ENCODE results near the gene ZNF226. TPM values are rescaled to one million over a fixed set of nuclear protein-coding genes. Genes with fewer than 3 reads are reported as not detected.
"Not testable (repeated sequence)": the region's sequence is repeated elsewhere in the genome, so short reads cannot be mapped to it uniquely, and the experiment has no call there.

Gene ZNF226
- 29.8 TPM for total RNA-seq

DNA sequence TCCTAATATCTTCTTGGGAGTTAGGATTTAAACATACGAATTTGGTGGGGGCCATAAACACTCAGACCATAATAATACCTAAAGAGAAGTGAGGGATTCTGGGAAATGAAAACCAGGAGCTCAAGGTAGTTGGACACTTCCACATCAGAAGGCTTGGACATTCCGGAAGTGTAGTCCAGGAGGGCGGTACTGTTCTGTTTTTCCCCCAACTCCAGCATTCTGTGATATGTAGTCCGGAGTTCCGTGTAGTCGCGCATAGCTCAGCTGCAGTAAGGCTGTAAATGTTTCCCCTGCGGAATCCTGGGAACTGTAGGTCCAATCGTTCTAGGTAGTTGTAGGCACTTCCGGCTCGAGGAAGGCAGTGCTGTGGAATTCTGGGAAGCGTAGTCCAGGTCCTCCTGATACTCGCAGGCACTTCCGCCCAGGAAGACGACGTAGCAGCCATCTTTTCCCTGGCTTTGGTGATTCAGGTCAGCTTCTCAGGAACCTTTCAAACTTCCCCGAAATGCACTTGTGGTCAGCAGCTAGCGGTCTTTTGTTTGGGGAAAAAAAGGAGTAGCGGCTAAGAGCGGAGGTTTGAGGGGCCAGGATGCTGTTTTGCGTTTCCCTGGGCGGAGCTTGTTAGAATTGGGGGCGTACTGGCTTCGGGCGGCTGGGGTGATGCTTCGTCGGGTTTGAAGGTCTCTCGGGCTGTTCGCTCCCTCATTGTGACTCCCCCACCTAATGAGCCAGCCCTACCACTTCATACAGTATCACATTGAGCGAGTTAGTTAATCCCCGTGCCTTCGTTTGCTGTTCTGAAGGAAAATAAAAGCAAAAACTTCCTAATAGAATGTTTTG is at the start of gene ZNF226:
Gene ZNF226 (plus strand): TSS at position 428 of the 840 bp plus-strand sequence. CDS start 4,981 bp downstream, outside the sequence.
- ATAC-seq (peak; percentile 100), DNase-seq (ENCODE audit: low spot score) (peak; percentile 88)
- intact Hi-C loops (cut with DNase I) = no loop called here

DNA sequence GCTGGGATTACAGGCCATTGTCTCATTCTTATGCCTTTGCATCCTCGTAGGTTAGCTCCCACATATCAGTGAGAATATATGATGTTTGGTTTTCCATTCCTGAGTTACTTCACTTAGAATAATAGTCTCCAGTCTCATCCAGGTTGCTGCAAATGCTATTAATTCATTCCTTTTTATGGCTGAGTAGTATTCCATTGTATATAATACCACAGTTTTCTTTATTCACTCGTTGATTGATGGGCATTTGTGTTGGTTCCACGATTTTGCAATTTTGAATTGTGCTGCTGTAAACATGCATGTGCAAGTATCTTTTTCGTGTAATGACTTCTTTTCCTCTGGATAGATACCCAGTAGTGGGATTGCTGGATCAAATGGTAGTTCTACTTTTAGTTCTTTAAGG is 43.7 kb upstream of the ZNF226 start:
- intact Hi-C loops (cut with DNase I); DNase-seq (ENCODE audit: low spot score); ATAC-seq: not testable (repeated sequence)

DNA sequence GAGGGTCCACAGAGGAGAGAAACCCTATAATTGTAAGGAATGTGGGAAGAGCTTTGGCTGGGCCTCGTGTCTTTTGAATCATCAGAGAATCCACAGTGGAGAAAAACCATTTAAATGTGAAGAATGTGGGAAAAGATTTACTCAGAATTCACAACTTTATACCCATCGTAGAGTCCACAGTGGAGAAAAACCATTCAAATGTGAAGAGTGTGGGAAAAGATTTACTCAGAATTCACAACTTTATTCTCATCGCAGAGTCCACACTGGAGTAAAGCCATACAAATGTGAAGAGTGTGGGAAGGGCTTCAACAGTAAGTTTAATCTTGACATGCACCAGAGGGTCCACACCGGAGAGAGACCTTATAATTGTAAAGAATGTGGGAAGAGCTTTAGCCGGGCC is 32.9 kb upstream of the ZNF226 start:
- intact Hi-C loops (cut with DNase I) = no loop called here
- no peak for DNase-seq (ENCODE audit: low spot score)

DNA sequence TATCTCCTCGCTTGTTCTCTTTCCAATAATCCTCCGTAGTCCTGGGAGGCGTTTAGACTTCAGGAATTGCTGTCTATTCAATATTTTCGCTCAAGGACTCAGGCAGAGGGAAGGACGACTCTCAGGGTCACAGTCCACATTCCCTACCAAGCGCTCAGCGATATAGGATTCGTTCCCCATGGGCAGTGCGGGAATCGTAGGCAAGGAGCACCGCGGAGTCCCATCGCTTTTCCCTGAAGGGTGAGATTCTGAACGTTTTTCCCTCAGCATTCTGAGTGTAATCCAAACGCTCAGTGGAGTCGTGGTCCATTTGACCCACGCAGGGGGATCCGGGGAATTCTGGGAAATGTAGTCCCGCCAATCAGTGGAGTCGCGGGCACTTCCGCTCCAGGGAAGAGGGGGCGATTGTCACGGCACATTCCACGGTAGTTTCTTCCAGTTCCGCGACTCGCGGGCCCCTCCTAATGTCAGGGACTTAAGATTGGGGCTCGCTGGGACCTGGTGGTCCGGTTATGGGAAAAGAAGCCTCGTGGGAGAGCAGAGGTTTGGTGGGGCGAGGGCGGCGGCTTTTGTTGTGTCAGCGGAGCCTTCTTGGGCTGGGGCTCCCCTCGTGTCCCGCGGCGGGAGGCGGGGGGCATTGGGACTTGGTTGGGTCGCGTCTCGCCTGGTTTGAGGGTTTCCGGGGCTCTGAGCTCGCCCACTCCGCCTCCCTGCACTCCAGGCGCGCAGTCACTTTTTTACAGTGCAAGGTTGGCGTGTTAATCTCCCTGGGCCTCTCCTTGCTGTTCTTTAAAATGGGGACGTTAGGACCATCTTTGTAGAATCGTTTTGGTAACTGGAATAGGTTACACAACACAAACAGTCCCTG is 23.5 kb upstream of the ZNF226 start, which contains the start of gene ZNF234:
Gene ZNF234 (plus strand): TSS at position 364 of the 868 bp plus-strand sequence. CDS start 3,079 bp downstream, outside the sequence.
- intact Hi-C loops (cut with DNase I) = no loop called here

More for the DNA sequence above, 32.9 kb upstream of the ZNF226 start:
- no peak for ATAC-seq

DNA sequence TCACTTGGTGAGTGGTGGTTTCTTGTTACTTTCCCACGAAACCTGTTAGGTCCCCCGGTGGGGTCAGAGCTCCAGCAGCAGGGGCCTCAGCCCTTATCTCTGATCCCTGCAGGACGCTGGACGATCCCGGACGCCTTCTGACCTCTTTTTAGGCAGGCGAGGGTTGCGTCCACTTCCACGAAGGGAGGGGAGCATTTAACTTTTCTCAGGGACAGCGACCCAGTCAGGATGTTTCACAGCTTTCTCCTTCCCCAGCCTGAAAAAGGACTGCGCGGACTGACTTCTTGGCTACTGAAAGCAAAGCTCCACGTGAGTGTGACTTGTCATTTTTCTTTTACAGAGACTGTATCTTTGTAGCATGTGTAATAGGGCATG is 22.9 kb upstream of the ZNF226 start:
- intact Hi-C loops (cut with DNase I) = no loop called here
- DNase-seq (ENCODE audit: low spot score) (no peak), ATAC-seq (peak; percentile 44)

More for the DNA sequence above, 23.5 kb upstream of the ZNF226 start, which contains the start of gene ZNF234:
- DNase-seq (ENCODE audit: low spot score) (peak; percentile 91), ATAC-seq (peak; percentile 99)

DNA sequence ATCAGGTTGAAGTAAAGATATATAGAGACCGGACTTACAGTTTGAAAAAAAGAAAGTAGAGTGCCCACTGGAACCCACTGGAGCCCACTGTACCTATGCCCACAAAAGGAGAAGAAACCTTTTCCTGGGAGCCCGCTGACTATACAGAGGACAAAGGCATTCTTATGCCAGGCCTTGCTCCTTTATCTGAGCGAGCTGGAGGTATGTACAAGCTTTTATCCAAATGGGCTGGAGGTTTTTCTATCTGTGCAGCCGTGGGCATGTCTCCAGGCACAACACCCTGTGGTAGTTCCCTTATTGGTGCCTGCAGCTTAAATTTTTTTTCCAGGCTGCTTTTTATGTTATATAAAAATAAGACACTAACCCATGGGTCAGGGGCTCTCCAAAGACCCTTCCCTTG is 15.1 kb upstream of the ZNF226 start:
- no peak for ATAC-seq
- intact Hi-C loops (cut with DNase I) = no loop called here
- no peak for DNase-seq (ENCODE audit: low spot score)

DNA sequence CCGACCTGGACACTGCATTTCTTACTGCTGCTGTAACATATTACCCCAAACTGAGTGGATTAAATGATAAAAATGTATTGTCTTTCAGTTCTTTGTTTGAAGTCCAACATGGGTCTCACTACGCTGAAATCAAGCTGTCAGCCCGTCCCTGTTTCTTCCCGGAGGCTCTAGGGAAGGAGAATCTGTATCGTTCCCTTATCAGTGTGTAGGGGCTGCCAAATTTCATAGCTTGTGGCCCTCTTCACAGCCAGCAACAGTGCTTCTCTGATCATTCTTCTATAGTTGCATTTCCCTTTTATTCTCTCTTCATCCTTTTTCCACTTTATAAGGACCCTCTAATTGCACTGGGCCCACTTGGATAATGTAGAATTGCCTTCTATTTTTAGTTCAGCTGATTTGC is 13.4 kb upstream of the ZNF226 start:
- no peak for DNase-seq (ENCODE audit: low spot score)
- no peak for ATAC-seq
- intact Hi-C loops (cut with DNase I) = no loop called here

DNA sequence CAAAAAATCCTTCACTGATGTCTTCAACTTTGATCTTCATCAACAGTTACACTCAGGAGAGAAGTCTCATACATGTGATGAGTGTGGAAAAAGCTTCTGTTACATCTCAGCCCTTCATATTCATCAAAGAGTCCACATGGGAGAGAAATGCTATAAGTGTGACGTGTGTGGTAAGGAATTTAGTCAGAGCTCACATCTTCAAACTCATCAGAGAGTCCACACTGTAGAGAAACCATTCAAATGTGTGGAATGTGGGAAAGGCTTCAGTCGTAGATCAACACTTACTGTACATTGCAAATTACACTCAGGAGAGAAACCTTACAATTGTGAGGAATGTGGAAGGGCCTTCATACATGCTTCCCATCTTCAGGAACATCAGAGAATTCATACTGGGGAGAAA is 8.4 kb upstream of the ZNF226 start:
- ATAC-seq (no peak), DNase-seq (ENCODE audit: low spot score) (no peak)
- intact Hi-C loops (cut with DNase I) = no loop called here

DNA sequence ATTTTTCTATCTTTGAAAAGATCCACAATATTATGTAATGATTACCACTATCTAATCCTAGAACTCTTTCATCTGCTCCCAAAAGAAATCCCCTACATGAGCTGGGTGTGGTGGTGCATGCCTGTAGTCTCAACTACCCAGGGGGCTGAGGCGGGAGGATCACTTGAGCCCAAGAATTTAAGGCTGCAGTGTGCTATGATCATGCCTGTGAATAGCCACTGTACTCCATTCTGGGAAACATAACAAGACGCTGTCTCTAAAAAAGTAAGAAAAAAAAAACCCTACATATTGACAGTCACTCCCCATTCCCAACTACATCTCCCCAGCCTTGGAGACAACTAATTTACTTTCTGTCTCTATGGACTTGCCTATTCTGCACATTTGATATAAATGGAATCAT is 1.1 kb upstream of the ZNF226 start:
- intact Hi-C loops (cut with DNase I) = no loop called here
- ATAC-seq = no peak
- no peak for DNase-seq (ENCODE audit: low spot score)

DNA sequence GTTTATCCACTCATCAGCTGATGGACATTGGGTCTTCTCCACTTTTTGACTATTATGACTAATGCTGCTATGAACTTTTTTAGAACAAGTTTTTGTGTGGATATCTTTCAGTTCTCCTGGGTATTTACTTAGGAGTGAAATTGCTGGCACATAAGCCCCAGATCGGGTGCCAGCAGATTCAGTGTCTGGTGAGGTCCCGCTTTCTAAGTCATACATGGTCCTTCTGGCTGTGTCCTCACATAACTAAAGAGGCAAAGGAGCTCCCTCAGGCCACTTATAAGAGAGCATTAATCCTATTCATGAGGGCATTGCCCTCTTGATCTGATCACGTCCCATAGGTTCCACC is 600 bp upstream of the ZNF226 start:
- no peak for DNase-seq (ENCODE audit: low spot score)
- no peak for ATAC-seq
- intact Hi-C loops (cut with DNase I) = no loop called here

DNA sequence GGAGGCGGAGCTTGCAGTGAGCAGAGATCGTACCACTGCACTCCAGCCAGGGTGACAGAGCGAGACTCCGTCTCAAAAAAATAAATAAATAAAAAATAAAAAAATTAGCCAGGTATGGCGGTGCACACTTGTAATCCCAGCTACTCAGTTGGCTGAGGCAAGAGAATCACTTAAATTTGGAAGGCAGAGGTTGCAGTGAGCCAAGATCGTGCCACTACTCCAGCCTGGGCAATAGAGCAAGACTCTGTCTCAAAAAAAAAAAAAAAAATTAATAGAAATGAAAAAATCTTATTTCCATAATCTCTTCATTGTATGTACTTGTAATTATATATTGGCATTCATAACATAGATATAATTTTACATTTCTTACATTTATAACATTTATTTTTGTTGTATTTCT is 5.8 kb downstream of the ZNF226 start:
- DNase-seq (ENCODE audit: low spot score); ATAC-seq; intact Hi-C loops (cut with DNase I): not testable (repeated sequence)

DNA sequence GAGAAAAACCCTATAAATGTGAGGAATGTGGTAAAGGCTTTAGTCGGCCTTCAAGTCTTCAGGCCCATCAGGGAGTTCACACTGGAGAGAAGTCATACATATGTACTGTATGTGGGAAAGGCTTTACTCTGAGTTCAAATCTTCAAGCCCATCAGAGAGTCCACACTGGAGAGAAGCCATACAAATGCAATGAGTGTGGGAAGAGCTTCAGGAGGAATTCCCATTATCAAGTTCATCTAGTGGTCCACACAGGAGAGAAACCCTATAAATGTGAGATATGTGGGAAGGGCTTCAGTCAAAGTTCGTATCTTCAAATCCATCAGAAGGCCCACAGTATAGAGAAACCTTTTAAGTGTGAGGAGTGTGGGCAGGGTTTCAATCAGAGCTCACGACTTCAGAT is 11.7 kb downstream of the ZNF226 start:
- intact Hi-C loops (cut with DNase I) = no loop called here
- ATAC-seq = no peak
- DNase-seq (ENCODE audit: low spot score) = no peak

DNA sequence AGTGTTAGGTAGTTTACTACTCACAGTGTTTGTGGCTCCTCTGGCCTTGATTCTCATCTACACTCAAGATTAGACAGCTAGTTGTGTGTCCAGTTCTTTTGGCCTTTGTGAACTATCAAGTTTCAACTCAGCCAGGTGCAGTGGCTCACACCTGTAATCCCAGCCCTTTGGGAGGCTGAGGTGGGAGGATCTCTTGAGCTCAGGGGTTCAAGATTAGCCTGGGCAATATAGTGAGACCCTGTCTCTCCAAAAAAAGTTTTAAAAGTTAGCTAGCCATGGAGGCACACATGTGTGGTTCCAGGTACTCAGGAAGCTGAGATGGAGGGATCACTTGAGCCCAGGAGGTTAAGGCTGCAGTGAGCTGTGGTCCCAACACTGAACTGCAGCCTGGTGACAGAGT is 16.1 kb downstream of the ZNF226 start:
- intact Hi-C loops (cut with DNase I) = no loop called here
- ATAC-seq = no peak

DNA sequence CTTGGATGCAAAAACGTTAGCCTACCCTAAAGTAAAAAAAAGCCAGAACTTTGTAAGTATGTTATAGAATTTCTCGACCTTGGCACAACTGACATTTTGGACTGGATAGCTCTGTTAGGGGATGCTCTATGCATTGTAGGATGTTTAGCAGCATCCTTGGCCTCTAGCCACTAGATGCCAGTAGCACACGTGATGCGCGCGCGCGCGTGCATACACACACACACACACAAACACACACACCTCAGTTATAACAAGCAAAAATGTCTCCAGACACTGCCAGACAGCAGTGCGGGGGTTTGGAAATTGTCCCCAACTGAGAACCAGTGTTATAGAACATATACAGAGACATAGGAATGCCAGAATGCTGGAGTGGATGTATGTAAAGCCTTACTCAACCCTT is 17.2 kb downstream of the ZNF226 start:
- intact Hi-C loops (cut with DNase I) = no loop called here
- no peak for ATAC-seq
- no peak for DNase-seq (ENCODE audit: low spot score)

More for the DNA sequence above, 16.1 kb downstream of the ZNF226 start:
- no peak for DNase-seq (ENCODE audit: low spot score)

DNA sequence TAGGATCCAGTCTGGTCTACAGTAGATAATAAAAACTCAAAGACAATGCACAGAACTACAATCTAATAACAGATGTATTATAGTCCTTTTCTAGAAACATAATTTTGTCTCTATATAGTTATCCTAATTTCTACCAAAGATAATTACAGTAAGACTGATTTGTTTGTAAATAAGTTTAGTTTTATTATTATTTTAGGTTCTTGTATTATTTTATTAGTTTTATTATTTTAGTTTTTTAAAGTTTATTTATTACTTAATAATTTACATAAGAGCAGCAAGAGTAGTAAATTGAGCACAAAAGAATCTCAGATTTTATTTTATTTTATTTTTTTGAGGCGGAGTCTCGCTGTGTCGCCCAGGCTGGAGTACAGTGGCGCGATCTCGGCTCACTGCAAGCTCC is 25.1 kb downstream of the ZNF226 start:
- DNase-seq (ENCODE audit: low spot score) = no peak
- intact Hi-C loops (cut with DNase I) = no loop called here
- no peak for ATAC-seq

DNA sequence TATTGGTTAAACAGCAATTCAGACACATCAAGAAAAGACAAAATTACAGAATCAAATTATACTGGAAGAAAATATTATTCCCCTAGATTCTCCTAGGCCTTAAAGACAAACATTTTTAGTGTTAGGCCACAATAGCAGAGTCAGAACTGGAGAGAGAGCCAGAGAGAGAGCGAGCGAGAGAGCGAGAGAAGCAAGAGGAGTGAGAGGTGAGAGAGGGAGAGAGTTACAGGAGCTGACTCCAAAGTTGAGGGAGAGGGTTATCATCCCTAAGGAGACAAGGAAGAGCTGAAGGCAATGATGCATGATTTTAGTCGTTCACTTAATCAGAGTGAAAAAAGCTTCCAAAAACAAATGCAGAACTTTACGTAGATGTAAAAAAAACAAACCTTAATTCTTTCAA is 27.2 kb downstream of the ZNF226 start:
- intact Hi-C loops (cut with DNase I) = no loop called here
- no peak for ATAC-seq
- DNase-seq (ENCODE audit: low spot score) = no peak

DNA sequence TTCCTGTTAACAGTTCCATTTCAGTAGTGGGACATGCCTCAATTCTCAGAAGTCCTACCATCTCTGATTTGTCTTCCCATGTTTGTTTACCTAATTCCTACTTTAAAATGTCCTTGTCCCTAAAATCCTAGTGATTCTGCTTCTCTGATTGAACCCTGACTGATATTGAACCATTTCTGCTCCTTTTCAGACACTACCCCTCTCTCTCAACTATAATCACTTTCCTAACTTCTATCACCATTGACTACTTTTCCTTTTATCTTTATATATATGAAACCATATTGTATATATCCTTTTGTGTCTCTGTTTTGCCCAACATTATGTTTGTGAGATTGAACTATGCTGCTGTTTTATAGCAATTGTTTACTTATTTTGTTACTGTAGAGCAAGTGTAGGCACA is 31.9 kb downstream of the ZNF226 start:
- DNase-seq (ENCODE audit: low spot score) = no peak
- intact Hi-C loops (cut with DNase I) = no loop called here
- ATAC-seq = no peak

DNA sequence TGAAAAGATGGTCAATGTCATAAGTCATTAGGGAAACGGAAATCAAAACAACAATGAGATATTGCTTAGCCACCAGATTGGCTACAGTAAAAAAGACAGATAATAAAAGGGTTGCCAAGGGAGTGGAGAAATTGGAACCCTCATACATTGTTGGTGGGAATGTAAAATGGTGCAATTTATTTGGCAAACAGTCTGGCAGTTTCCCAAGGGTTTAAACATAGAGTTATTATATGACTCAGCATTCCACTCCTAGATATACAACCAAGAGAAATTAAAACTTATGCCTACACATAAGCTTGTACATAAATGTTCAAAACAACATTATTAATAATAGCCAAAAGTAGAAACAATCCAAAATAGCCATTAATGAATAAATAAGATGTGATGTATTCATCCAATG is 37.6 kb downstream of the ZNF226 start:
- intact Hi-C loops (cut with DNase I) = no loop called here
- DNase-seq (ENCODE audit: low spot score) (no peak), ATAC-seq (no peak)

DNA sequence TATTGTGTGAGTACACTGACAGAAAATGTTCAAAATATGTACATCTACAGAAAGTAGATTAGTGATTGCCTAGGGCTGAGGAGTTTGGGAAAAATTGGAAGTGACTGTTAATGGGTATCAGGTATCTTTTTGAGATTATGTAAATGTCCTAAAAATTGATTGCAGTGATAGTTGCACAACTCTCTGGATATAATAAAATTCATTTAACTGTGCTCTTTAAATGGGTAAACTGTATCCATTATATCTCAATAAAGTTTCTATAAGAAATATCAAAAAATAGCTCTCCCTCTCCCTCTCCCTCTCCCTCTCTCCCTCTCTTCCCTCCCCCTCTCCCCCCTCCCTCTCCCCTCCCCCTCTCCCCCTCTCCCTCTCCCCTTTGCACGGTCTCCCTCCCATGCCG is 38.1 kb downstream of the ZNF226 start:
- ATAC-seq (no peak), DNase-seq (ENCODE audit: low spot score) (no peak)
- intact Hi-C loops (cut with DNase I) = no loop called here

DNA sequence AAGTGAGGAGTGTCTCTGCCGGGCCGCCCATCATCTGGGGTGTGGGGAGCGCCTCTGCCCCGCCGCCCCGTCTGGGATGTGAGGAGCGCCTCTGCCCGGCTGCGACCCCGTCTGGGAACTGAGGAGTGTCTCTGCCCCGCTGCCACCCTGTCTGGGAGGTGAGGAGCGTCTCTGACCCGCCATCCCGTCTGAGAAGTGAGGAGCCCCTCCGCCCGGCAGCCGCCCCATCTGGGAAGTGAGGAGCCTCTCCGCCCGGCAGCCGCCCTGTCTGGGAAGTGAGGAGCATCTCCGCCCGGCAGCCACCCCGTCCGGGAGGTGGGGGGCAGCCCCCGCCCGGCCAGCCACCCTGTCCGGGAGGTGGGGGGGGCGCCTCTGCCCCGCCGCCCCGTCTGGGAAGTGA is 39.0 kb downstream of the ZNF226 start:
- DNase-seq (ENCODE audit: low spot score); intact Hi-C loops (cut with DNase I); ATAC-seq: not testable (repeated sequence)
